OCI-LY3 (cell line): ENCODE results near the gene POLN.

Experiments
- CTCF ChIP-seq: fragments of 200-600, 300-600 bp; sonication (generic); IDR thresholded peaks from 2 replicates; pipeline ENCODE4 v1.5.1; 2014; ENCODE audit warnings: antibody characterized with exemption, low read length, low read depth
- EZH2phosphoT487 ChIP-seq: fragments of 200-600 bp; shearing (Covaris generic); IDR thresholded peaks from 2 replicates; pipeline ENCODE4 v1.6.1; 2018; ENCODE audit warnings: antibody characterized with exemption, mixed run types, low read depth

- TF ChIP-seq CTCF: no peak
- TF ChIP-seq EZH2phosphoT487: no peak
Measured at GRCh38 chr4:2219233-2219760, 22.6 kb downstream of the POLN start.
